Stimulated activated CD8-positive, alpha-beta memory T cell treated with anti-CD3 and anti-CD28 coated beads, Interleukin-2, amount 100 ng/mL, for 1 hour (primary cell): ENCODE measurements around the gene REPIN1.

Source experiments
- DNase-seq, 2 donors: peaks; one replicate each; pipeline ENCODE4 v3.0.0-alpha.2; 2020; ENCODE audit warnings: low read depth in 2 of 2

Gene REPIN1

GRCh38 chr7:150368096-150368883 lies at the start of gene REPIN1:
TSS of gene REPIN1 (plus strand) at chr7:150368822. CDS start at chr7:150369712, 890 bp downstream.
- peak; percentile 60 to 66 for DNase-seq

GRCh38 chr7:150321788-150322113 lies 46.9 kb upstream of the REPIN1 start:
- DNase-seq = no peak

GRCh38 chr7:150322114-150322832 lies 46.3 kb upstream of the REPIN1 start:
- DNase-seq = peak; percentile 11 to 26

GRCh38 chr7:150322833-150323681 lies 45.6 kb upstream of the REPIN1 start, which contains the start of the genes ACTR3C and LRRC61:
TSS of gene ACTR3C (minus strand) at chr7:150323545. CDS start at chr7:150295296, 28,249 bp downstream.
TSS of gene LRRC61 (plus strand) at chr7:150323355. CDS start at chr7:150336862, 13,507 bp downstream.
- peak; percentile 15 to 41 for DNase-seq

DNA sequence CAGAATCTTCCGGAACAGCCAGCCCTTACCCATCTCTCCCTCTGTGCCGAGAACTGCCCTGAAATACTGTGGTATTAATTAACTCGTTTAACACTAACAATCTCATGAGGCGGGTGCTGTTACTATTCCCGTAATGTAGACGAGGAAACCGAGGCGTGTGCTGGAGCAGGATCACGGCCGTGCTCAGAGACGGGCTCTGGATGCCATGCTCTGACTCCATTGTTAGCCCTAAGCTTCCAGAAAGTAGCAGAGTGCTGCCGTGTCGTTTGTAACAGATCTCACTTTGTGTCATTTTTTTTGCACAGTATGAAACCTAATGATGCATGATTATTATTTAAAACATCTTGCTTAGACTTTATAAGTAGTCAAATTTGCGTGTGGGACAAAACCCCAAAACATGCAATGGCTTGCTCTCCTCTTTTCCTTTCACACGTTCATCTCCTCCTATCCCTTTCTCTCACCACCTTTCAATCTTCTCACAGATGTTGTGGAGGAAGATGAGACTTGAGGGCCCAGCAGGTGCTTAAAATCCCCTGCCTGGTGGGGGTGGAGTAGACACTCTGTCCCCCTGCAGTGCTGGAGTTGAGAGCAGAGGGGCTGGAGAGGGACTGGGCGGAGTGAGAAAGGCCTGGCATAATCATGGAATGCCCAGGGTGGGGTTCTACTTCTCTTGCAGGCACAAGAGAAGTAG lies 44.8 kb upstream of the REPIN1 start:
- DNase-seq = no peak

- no peak for DNase-seq
These were observed 44.2 kb upstream of the REPIN1 start for GRCh38 chr7:150324373-150324961.

DNA sequence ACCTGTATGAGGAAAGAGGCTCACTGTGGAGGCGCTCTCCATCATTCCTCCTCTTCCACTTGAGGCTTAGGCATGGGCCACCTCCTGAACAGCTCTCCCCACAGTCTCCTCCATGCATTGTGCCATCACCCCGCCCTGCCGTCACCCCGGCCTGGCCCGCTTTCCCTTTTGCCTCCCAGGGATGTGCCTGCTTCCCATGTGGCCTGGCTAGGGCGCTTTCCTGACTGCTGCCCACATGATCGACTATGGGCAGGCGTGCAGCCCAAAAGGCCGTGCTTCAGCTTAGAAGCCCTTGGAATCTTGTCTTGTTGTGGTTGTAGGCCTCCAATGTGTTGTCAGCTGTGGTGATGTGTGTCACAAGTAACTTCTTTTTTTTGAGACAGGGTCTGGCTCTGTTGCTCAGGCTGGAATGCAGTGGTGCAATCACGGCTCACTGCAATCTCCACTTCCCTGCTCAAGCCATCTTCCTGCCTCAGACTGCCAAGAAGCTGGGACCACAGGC lies 43.5 kb upstream of the REPIN1 start:
- no peak for DNase-seq

DNA sequence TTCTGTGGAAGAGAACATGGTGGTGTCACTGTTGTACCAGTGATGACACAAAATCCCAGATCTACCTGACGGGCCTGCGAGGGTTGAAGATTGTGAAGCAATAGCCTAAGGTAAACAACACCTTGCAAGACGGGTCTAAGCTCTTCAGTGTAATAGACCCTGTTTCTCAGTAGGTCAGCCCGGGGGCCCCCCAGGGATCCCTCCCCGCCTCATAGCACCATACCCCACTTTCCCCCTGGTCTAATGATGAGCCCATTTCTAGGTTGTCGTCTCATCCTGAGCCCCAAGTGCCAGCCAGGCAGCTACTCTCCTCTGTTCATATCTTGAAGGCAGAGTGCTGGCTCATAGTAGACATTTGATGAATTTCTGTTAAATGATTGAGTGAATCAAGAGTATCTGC lies 42.7 kb upstream of the REPIN1 start:
- no peak for DNase-seq

DNA sequence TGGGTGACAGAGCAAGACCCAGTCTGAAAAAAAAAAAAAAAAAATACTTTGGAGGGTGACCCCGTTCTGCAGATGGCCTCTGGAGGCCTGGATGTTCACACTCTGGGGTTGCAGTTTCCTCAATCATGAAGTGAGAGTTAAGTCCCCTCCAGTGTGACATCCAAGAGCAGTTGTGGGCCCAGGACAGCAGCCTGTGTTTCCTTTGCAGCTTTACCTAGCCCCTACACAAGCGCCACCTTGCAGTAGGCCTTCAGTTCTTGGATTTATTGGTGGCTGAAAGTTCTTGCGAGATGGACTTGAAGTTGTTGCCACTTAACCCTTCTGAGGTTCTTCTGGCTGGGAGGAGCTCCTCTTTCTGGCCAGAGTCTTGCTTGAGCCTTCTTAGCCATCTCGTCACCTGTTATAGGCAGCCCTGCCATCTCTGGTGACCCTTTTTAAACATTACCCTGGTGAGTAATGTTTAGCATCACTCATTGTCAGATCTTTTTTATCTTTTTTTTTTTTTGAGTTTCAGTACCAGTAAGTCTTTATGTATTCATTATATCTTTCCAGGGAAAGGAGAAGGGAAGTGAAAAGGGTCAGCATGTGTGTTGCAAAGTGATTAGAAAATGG lies 41.9 kb upstream of the REPIN1 start:
- no peak for DNase-seq

DNA sequence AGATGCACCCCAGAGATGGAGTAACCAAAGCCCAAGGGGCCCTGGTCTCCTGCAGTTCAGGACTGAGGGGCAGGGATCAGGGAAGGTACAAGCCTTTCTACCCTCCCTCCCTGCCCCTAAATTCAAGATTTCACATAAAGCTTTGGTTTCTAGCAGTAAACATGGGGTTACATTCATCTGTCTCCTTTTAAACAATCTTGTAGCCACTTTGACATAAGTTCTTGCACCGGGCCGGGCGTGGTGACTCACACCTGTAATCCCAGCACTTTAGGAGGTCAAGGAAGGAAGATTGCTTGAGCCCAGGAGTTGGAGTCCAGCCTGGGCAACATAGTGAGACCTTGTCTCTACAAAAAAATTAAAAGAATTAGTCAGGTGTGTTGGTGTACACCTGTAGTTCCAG lies 41.3 kb upstream of the REPIN1 start:
- no peak for DNase-seq

- no peak for DNase-seq
These were observed 39.1 kb upstream of the REPIN1 start for GRCh38 chr7:150329331-150330120.

GRCh38 chr7:150330211-150330885 lies 38.3 kb upstream of the REPIN1 start:
- no peak for DNase-seq

GRCh38 chr7:150332852-150333635 lies 35.6 kb upstream of the REPIN1 start:
- no peak for DNase-seq

DNA sequence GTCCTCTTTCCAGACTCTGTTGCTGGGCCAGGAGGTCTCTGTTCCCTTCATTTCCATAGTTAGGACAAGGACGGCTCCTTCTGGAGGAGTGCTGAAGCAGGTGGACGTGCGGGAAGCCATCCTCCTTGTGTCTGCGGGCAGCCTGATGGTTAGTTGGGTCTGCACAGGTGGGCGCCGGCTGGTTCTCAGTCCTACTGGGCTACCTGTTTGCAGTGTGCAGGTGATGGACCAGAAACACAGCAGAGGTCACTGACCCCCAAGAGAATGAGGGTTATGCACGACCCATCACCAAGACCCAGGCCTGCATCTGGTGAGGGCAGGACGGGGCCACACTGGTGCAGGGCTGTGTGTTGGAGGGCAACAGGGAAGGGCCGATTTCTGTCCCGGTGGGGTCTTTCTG lies 35.0 kb upstream of the REPIN1 start:
- DNase-seq = no peak

GRCh38 chr7:150334108-150334507 lies 34.5 kb upstream of the REPIN1 start:
- DNase-seq = no peak

DNA sequence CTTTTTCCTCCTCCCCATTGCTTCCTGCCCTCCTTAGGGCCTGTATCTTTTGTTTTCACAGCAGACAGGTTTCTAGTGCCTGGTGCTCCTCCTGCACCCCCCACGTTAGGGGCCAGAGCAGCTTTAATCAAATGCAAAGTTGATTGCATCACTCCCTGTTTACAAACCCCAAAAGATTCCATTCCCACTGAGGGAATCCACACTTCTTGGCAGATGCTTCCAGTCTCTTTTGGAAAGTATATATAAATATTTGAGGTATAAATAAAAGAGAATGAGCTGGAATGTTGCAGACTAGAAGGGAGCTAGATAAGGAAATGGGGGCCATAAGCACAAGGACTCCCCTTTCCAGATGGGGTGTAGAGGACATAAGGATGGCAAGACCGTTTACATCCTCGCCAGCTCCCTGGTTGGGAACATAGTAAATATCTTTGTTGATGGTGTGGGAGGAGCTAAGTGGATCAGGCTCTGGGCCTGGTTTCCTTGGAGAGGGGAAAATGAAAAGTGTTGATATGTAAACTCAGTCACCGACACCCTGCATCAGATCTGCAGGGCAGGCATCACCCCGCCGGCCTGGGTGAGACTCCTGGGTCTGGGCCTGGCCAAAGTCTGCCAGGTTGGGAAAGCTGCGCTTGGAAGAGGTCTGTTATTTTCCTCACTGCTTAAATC lies 33.4 kb upstream of the REPIN1 start:
- DNase-seq = no peak

- no peak for DNase-seq
These were observed 32.9 kb upstream of the REPIN1 start for GRCh38 chr7:150335774-150336112.

DNA sequence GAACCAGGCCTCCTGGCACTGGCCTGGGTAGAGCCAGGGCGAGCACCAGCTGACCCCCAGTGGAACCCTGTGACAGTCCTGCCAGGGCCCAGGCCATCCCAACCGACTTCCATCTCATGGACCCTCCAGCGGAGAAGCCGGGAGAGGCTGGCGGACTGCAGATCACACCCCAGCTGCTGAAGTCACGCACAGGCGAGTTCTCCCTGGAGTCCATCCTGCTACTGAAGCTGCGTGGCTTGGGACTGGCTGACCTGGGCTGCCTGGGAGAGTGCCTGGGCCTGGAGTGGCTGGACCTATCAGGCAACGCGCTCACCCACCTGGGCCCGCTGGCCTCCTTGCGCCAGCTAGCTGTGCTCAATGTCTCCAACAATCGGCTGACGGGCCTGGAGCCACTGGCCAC lies 31.9 kb upstream of the REPIN1 start:
- no peak for DNase-seq
